ENCODE data around the gene ZFP42.

DNA sequence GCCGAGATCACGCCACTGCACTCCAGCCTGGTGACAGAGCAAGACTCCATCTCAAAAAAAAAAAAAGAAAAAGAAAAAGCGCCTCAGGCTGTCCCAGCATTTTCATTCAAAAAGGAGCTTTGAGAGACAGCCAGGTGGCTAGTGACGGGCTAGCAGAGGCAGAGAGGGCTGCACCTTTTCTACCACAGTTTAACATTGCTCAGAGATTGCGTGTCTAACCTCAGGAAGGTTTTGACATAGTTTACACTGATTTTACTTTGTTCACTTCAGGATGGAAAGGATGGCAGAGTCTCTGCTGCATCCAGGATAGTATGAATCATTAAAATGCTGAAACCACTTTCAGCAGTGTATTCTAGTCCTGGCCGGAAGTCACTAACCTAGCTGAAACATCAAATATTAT lies 28.1 kb downstream of the ZFP42 start:
- no peak for TF ChIP-seq EZH2phosphoT487 (IDR thresholded peaks at IDR 0.05; ENCODE audit: insufficient read depth, low read depth)
- no peak for TF ChIP-seq EZH2 (IDR thresholded peaks at IDR 0.05; ENCODE audit: insufficient read depth, poor library complexity, severe bottlenecking)

All from GM23248 (cell line).